AG09309 (cell line): ENCODE data around the gene LAMP1.

Source experiments
- DNase-seq: peaks from one replicate; pipeline ENCODE4 v3.0.0-alpha.2; 2010; ENCODE audit warnings: low read depth
- H3K4me3 ChIP-seq: 2 replicates; pipeline ENCODE4 v1.5.1; 2011; ENCODE audit warnings: mild to moderate bottlenecking, low read depth, low read length, moderate library complexity; ENCODE audit not compliant: control insufficient read depth
- TF ChIP-seq, protein P1 (sequence below): IDR thresholded peaks from 2 replicates; pipeline ENCODE4 v1.5.1; 2011; ENCODE audit warnings: mild to moderate bottlenecking, low read depth, low read length, inconsistent platforms; ENCODE audit not compliant: insufficient read depth, control insufficient read depth; ENCODE audit errors: missing control alignments

The LAMP1 gene

DNA sequence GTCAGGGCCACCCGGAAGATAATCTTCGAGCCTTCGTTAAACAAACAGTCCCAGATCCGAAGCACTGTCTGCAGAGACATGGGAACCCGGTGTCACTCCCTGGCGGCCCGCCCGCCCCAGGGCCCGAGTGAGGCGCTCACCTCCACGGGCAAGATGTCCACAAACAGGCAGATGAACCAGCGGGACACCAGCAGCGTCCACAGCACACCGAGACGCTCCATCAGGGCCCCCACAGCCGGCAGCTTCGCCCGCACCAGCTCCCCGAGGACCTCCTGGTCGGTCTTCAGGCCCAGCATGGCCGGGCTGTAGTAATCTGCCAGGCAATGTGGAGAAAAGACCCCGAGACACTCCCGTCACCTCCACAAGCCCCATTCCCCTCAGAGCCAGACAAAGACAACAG is 28.7 kb downstream of the LAMP1 start:
- DNase-seq = no peak
- H3K4me3 ChIP-seq = no peak overlapping the region
- TF ChIP-seq, protein P1, sequence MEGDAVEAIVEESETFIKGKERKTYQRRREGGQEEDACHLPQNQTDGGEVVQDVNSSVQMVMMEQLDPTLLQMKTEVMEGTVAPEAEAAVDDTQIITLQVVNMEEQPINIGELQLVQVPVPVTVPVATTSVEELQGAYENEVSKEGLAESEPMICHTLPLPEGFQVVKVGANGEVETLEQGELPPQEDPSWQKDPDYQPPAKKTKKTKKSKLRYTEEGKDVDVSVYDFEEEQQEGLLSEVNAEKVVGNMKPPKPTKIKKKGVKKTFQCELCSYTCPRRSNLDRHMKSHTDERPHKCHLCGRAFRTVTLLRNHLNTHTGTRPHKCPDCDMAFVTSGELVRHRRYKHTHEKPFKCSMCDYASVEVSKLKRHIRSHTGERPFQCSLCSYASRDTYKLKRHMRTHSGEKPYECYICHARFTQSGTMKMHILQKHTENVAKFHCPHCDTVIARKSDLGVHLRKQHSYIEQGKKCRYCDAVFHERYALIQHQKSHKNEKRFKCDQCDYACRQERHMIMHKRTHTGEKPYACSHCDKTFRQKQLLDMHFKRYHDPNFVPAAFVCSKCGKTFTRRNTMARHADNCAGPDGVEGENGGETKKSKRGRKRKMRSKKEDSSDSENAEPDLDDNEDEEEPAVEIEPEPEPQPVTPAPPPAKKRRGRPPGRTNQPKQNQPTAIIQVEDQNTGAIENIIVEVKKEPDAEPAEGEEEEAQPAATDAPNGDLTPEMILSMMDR = no peak

DNA sequence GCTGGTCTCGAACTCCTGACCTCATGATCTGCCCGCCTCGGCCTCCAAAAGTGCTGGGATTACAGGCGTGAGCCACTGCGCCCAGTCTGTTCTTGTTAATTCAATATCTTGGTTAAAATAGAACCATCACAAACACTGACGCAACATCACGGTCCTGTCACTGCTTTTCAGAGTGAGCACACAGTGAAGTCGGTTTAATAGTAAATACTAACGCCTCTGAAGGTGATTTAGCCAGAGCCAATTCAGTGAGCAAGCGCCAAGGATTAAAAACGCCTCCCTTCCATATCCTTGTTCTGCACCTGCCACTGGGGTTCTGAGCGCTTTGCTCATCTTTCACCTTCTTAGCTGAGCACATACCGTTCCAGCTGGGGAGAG is 30.3 kb downstream of the LAMP1 start:
- H3K4me3 ChIP-seq = no peak overlapping the region
- TF ChIP-seq, protein P1 = no peak
- DNase-seq = no peak

DNA sequence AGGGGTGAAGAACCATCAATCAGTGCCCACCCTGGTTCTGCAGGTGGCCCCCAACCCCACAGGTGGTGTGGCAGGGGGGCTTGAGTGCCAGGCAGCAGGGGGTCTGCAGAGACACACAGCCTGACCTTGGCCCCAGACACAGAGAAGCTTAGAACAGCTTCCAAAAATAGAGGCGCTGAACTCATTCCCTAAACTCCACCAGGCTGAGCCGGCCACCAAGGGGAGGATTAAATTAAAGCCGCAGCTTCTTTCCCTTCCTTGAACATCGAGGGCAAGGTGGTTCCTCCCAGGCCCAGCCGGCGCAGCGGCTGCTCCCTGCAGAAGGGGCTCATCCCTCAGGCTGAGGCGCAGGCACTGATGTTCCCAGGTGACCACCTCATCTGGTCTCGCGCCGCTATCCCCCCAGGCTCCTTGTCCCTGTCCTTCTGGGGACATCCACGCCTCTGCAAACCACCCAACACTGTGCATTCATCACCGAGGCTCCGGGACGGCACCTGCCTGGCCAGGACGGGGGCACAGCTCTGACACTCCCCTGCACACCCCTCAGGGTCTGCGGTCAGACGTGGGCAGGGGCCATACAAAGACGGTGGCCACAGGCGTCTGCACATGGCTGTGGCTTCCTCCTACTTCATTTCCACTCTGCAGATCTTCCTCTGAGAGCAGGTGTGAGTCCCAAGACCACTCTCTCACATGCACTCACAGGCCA is 30.9 kb downstream of the LAMP1 start:
- no peak overlapping the region for H3K4me3 ChIP-seq
- TF ChIP-seq, protein P1 = no peak
- no peak for DNase-seq

DNA sequence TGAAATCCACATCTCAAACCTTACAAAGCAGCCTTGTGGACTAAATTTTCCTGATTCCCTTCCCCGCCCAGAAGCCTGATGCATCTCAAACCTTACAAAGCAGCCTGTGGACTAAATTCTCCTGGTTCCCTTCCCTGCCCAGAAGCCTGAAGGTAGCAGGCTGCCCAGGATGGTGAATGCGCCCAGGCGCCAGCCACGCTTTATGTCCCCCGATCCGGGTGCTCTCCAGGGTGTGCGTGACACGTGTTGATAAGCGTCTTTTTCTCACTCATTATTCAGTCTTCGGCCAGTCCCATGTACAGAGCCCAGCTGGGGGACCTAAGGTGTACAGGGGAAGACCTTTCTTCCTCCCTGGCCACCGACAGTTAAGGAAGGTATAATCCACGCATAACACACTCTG is 31.8 kb downstream of the LAMP1 start:
- H3K4me3 ChIP-seq = no peak overlapping the region
- DNase-seq = no peak
- TF ChIP-seq, protein P1 = no peak

DNA sequence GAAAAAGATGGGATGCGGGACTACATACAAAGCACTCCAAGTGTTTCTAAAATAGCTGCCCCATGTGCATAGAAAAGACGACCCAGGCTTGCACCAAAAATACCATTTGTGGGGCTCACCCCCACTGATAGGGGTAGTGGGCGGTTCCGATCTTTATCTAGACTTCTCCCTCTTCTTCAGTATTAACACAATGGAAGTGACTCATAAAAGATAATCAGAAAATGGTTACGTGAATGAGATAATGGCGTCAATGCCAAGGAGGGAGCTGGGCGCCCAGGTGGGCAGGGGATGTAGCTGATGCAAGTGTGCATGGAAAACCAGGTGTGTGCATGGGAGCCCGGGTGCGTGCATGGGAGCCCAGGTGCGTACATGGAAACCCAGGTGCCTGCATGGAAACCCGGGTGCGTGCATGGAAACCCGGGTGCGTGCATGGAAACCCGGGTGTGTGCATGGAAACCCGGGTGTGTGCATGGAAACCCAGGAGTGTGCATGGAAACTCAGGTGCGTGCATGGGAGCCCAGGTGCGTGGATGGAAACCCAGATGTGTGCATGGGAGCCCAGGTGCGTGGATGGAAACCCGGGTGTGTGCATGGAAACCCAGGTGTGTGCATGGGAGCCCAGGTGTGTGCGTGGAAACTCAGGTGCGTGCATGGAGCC is 32.7 kb downstream of the LAMP1 start:
- DNase-seq = no peak
- TF ChIP-seq, protein P1 = no peak
- no peak overlapping the region for H3K4me3 ChIP-seq

DNA sequence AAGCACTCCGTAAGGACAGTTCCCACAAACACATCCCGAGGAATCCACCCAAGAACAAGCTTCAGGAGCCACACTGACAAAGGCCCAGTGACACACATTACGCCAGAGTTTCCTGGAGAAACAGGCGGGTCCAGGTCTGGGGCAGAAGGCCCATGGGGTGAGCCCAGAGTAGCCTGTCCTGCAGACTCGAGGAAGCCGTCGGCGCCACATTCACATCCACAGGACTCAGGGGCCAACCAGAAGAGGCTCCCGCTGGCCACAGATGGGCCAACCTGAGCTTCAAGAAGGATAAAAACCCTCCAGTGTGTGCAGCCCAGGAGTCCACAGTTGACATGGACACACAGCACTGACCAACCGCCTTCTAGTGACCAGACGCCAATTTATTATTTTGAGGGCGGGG is 35.6 kb downstream of the LAMP1 start:
- no peak overlapping the region for H3K4me3 ChIP-seq
- DNase-seq = no peak
- TF ChIP-seq, protein P1 = no peak

DNA sequence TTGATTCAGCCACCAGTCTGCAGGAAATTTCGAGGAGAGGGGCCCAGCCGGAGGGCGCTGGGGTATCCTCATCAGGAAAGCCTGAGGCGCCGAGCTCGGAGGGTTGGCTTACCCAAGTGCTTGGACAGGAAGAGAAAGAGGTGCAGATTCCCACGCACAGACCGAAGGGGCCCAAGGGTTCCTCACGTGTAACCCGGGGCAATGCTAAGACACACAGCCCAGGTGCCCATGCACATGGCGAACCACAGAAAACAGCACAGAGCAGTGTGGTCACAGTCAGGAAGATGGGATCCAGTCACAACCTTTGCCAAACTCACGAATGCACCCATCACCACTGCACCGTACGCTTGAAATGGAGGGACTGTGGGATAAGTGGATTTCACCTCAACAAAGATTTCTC is 36.0 kb downstream of the LAMP1 start:
- TF ChIP-seq, protein P1 = no peak
- H3K4me3 ChIP-seq = no peak overlapping the region
- DNase-seq = no peak
